ENCODE measurements around the gene TBK1.

Gene TBK1

DNA sequence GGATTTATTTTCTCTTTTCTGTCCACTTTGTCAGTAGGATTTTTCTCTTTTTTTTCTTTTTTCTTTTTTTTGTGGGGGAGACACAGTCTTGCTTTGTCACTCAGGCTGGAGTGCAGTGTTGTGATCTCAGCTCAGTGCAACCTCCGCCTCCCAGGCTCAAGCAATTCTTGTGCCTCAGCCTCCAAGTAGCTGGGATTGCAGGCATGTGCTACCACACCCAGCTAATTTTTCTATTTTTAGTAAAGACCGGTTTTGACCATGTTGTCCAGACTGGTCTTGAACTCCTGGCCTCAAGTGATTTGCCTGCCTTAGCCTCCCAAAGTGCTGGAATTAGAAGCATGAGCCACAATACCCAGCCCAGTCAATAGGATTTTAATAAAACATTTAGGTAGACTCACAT, 21.0 kb upstream of the TBK1 start:
- DNase-seq (ENCODE audit: low spot score): no peak
- TF ChIP-seq, protein P1, sequence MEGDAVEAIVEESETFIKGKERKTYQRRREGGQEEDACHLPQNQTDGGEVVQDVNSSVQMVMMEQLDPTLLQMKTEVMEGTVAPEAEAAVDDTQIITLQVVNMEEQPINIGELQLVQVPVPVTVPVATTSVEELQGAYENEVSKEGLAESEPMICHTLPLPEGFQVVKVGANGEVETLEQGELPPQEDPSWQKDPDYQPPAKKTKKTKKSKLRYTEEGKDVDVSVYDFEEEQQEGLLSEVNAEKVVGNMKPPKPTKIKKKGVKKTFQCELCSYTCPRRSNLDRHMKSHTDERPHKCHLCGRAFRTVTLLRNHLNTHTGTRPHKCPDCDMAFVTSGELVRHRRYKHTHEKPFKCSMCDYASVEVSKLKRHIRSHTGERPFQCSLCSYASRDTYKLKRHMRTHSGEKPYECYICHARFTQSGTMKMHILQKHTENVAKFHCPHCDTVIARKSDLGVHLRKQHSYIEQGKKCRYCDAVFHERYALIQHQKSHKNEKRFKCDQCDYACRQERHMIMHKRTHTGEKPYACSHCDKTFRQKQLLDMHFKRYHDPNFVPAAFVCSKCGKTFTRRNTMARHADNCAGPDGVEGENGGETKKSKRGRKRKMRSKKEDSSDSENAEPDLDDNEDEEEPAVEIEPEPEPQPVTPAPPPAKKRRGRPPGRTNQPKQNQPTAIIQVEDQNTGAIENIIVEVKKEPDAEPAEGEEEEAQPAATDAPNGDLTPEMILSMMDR (IDR thresholded peaks at IDR 0.05; ENCODE audit: borderline replicate concordance, control extremely low read depth, extremely low read depth, insufficient read depth, missing control alignments): no peak
- in situ Hi-C loops (cut with MboI; ENCODE audit: low sequenced_read_pairs, unreplicated experiment): no loop called here

DNA sequence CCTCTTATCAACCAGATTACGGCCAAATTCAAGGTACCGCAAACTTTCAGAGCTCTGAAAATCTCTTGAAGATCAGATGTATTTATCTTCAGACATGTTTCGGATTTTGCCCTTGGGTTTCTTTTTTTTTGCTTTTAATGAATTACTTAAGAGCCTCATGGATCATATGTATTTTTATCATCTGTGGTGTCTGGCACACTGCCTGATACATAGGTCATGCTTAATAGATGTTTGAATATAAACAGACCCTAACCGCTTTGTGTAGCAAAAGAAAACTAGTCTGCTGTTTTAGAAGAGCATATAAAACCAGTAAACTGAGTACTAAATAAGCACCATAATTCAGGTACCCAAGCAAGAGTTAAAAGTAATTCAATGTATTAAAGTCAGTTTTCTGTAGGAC, 20.1 kb upstream of the TBK1 start:
- no peak for DNase-seq (ENCODE audit: low spot score)
- TF ChIP-seq, protein P1 (IDR thresholded peaks at IDR 0.05; ENCODE audit: borderline replicate concordance, control extremely low read depth, extremely low read depth, insufficient read depth, missing control alignments): no peak
- in situ Hi-C loops (cut with MboI; ENCODE audit: low sequenced_read_pairs, unreplicated experiment): no loop called here

DNA sequence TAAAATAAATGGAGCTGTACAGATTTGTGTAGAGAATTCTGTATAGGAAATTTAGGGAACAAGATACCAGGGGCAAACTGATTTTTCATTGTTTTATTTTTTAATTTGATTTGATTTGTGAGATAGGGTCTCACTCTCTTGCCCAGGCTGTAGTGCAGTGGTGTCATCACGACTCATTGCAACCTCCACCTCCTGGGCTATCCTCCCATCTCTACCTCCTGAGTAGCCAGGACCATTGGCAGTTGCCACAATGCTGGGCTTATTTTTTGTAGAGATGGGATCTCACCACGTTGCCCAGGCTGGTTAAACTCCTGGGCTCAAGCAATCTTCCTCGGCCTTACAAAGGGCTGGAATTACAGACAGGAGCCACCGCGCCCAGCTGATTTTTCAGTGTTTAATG, 18.0 kb upstream of the TBK1 start:
- in situ Hi-C loops (cut with MboI; ENCODE audit: low sequenced_read_pairs, unreplicated experiment): no loop called here

DNA sequence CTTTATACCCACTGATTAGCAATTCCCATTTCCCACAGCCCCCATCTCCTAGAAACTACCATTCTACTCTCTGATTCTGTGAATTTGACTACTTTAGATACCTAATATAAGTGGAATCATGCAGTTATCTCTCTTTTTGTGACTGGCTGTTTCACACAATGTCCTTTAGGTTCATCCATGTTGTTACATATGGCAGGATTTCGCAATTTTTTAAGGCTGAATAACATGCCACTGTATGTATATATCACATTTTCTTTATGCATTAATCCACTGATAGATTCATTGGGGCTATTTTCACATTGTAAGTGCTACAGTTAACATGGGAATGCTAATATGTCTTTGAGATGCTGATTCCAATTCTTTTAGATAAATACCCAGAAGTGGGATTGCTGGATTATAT, 11.8 kb upstream of the TBK1 start:
- DNase-seq (ENCODE audit: low spot score): no peak
- TF ChIP-seq, protein P1 (IDR thresholded peaks at IDR 0.05; ENCODE audit: borderline replicate concordance, control extremely low read depth, extremely low read depth, insufficient read depth, missing control alignments): no peak
- in situ Hi-C loops (cut with MboI; ENCODE audit: low sequenced_read_pairs, unreplicated experiment): no loop called here

More for the DNA sequence above, 18.0 kb upstream of the TBK1 start:
- DNase-seq (ENCODE audit: low spot score): no peak
- TF ChIP-seq, protein P1 (IDR thresholded peaks at IDR 0.05; ENCODE audit: borderline replicate concordance, control extremely low read depth, extremely low read depth, insufficient read depth, missing control alignments): no peak

DNA sequence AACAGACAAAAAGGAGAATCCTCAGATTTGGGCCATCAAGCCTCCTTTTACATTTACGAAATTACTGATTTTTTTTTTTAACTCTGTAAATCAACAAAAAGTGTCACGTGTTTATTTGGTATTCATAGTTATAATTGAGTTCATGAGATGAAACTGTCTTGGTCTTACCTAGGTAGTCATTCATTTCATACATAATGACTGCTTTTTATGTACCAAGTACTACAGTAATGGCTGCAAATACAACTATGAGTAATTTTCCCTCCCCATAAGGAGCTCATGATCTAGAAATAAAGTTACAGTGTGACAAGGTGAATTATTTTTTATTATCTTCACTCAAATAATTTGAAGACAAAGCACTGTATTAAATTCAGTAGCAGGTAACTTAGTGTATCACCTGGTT, 6.4 kb upstream of the TBK1 start:
- DNase-seq (ENCODE audit: low spot score): no peak
- in situ Hi-C loops (cut with MboI; ENCODE audit: low sequenced_read_pairs, unreplicated experiment): no loop called here
- TF ChIP-seq, protein P1 (IDR thresholded peaks at IDR 0.05; ENCODE audit: borderline replicate concordance, control extremely low read depth, extremely low read depth, insufficient read depth, missing control alignments): no peak

DNA sequence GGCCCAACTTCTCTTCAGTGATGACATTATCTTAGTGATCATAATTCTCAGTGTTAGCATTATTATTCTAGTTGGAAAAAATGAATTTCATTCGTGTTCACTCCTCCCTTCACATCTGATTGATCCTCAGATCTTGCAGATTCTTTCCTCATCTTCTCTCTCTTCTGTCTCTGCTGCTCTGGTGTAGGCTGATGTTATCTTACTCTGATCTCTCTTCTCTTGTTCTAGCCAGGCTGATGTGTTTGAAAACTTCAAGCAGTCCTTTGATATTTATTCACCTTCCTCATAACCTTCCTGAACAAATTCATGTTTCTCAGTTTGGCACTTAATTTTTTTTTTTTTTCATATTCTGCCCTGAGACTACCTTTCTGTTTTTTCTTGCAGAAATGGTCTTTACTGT, 5.6 kb upstream of the TBK1 start:
- in situ Hi-C loops (cut with MboI; ENCODE audit: low sequenced_read_pairs, unreplicated experiment): no loop called here
- DNase-seq (ENCODE audit: low spot score): no peak
- TF ChIP-seq, protein P1 (IDR thresholded peaks at IDR 0.05; ENCODE audit: borderline replicate concordance, control extremely low read depth, extremely low read depth, insufficient read depth, missing control alignments): no peak
